DOHH2 (cell line): ENCODE measurements around the gene KRT12.

Experiments
- CTCF ChIP-seq: fragments of 200-600 bp; sonication (generic); IDR thresholded peaks from one replicate; pipeline ENCODE4 v1.5.1; 2014; ENCODE audit warnings: antibody characterized with exemption, mild to moderate bottlenecking, low read depth, low read length; ENCODE audit not compliant: poor library complexity, severe bottlenecking
- EZH2phosphoT487 ChIP-seq: fragments of 200-600 bp; sonication (generic); IDR thresholded peaks from 2 replicates; pipeline ENCODE4 v1.6.1; 2017; ENCODE audit warnings: borderline replicate concordance, mild to moderate bottlenecking, antibody characterized with exemption, low read length, moderate library complexity, mixed read lengths

DNA sequence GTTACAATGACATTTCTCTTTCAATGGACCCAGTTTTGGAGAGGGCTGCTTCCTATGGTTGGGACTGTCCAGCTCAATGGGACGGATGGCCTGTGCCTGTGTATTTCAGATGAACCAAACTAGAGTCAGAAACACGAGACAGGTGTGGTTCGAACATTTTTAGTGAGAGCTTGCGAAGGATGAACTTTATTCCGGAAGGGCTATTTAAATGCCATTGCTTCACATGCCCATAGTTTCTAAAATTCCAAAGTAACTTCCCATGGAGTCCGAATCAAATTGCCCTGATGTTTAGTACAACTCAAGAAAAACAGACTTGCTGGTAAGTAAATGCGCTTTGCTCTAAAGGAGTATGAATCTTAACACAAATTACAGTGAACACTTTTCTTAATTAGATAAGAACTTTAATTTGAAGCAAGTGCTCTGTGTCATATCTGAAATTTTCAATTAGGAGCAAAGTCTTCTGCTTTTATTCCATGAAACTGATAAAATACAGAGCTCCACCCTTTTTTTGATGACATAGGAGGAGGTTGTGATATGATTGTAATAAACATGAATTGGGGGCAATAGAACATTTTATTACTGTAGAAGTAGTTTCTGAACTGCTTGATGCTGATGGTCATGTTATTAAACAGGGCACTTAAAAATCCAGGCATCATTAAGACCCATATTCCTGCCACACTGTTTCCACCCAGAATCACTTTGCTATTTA lies 16.8 kb upstream of the KRT12 start:
- TF ChIP-seq CTCF (no peak), EZH2phosphoT487 (no peak)
